Small intestine (tissue), 7 donors: ENCODE data around the gene MPP1. TPM values are rescaled to one million over a fixed set of nuclear protein-coding genes. Genes with fewer than 3 reads are reported as not detected.
A peak's percentile ranks its signal among the peaks of the same experiment; 100 is the strongest.

ENCODE experiments used
- DNase-seq, 2 donors: peaks; one replicate each; pipeline versions ENCODE4 v3.0.0 to v3.0.0-alpha.2; 2013
- FAIRE-seq: peaks from 2 replicates; lab custom pipeline; 2012; peaks lifted over from hg19 to GRCh38; lab: Jason Lieb, UNC
- H3K27ac ChIP-seq, 3 donors: one replicate each; pipeline ENCODE4 v1.5.1; 2013; ENCODE audit warnings: low read length in 2 of 3, mild to moderate bottlenecking in 2 of 3, control low read depth in 1 of 3, inconsistent platforms in 1 of 3, low read depth in 1 of 3, moderate library complexity in 1 of 3
- H3K27me3 ChIP-seq, 3 donors: one replicate each; pipeline ENCODE4 v1.6.1; 2013; ENCODE audit warnings: low read length in 3 of 3, inconsistent platforms in 1 of 3; ENCODE audit not compliant: control insufficient read depth in 3 of 3, insufficient read depth in 3 of 3
- H3K36me3 ChIP-seq, 3 donors: one replicate each; pipeline ENCODE4 v1.6.1; 2013; ENCODE audit warnings: low read length in 3 of 3, inconsistent platforms in 1 of 3, low read depth in 1 of 3, mild to moderate bottlenecking in 1 of 3, moderate library complexity in 1 of 3; ENCODE audit not compliant: control insufficient read depth in 3 of 3, insufficient read depth in 2 of 3
- H3K4me1 ChIP-seq, 3 donors: one replicate each; pipeline ENCODE4 v1.6.1; 2013; ENCODE audit warnings: low read length in 2 of 3, inconsistent platforms in 1 of 3, low read depth in 1 of 3, mild to moderate bottlenecking in 1 of 3, moderate library complexity in 1 of 3; ENCODE audit not compliant: control insufficient read depth in 3 of 3, insufficient read depth in 2 of 3
- H3K4me3 ChIP-seq, 3 donors: one replicate each; pipeline ENCODE4 v1.5.1; 2013; ENCODE audit warnings: low read length in 3 of 3, control low read depth in 1 of 3, inconsistent platforms in 1 of 3, low read depth in 1 of 3, mild to moderate bottlenecking in 1 of 3, moderate library complexity in 1 of 3
- H3K9me3 ChIP-seq, 2 donors: one replicate each; pipeline ENCODE4 v1.6.1; 2013; ENCODE audit warnings: low read depth in 1 of 2, low read length in 1 of 2; ENCODE audit not compliant: control insufficient read depth in 2 of 2, insufficient read depth in 1 of 2
- WGBS, 3 donors: extraction: QIAGEN DNeasy Blood & Tissue Kit; methylation state at CpG; one replicate each; pipeline ENCODE4 v1.1.7; 2013; 5-methylcytosine and 5-hydroxymethylcytosine counted together
- polyA plus RNA-seq, 4 donors: library from polyadenylated mRNA; stranded (reverse) in 3 of 4; unstranded in 1 of 4; fragments of 200-250 nt in 3 of 4; fragments of 120-200 nt in 1 of 4; gene quantifications; one replicate each; pipeline versions ENCODE4 v1.2.1 to v1.2.3, GENCODE V29; 2013
- donor health status: healthy with polysubstance abuse.
- donor health status: control.
- donor health status: control.
- donor health status: Bipolar disorder and iron deficiency.
- donor health status: healthy.

The MPP1 gene
- polyA plus RNA-seq, 4 donors = 35.9 to 199 (median 87.7) TPM

GRCh38 chrX:154737136-154737535, 68.1 kb downstream of the MPP1 start:
- no peak for DNase-seq
- no peaks in the 10 kb centered on the region for H3K36me3 ChIP-seq
- WGBS, 3 donors = 80 to 91% (median 86%) methylated on average over 5 of the region's 5 CpGs
- no peak overlapping the region for H3K4me3 ChIP-seq
- H3K9me3 ChIP-seq = no peaks in the 10 kb centered on the region
- peaks cover 0 to 2% (median 0%) of the 10 kb centered on the region in 3 donors for H3K27me3 ChIP-seq
- H3K27ac ChIP-seq = peak overlapping the region in 1 of 3 donors; percentile 87
- FAIRE-seq = no peak
- peaks cover 0 to 8% (median 0%) of the 10 kb centered on the region in 3 donors for H3K4me1 ChIP-seq

- WGBS, 3 donors = 61 to 81% (median 68%) methylated on average over 7 of the region's 7 CpGs
- no peak for FAIRE-seq
- Histone ChIP-seq H3K4me3 (no peak overlapping the region), H3K4me1 (peaks cover 0 to 8% (median 0%) of the 10 kb centered on the region in 3 donors), H3K27me3 (peaks cover 0 to 2% (median 0%) of the 10 kb centered on the region in 3 donors), H3K27ac (peak overlapping the region; percentile 52 to 83 (median 58)), H3K9me3 (no peaks in the 10 kb centered on the region), H3K36me3 (no peaks in the 10 kb centered on the region)
- no peak for DNase-seq
These were observed 69.4 kb downstream of the MPP1 start for GRCh38 chrX:154735695-154736393.

- FAIRE-seq = no peak
- H3K4me1 ChIP-seq = peaks cover 0 to 10% (median 3%) of the 10 kb centered on the region in 3 donors
These were observed 71.1 kb downstream of the MPP1 start for GRCh38 chrX:154734061-154734781.

GRCh38 chrX:154733066-154733425, 72.2 kb downstream of the MPP1 start:
- FAIRE-seq (no peak), DNase-seq (no peak)
- Histone ChIP-seq H3K27ac (peak overlapping the region in 2 of 3 donors; percentile 37 to 77), H3K27me3 (peaks cover 0 to 2% (median 0%) of the 10 kb centered on the region in 3 donors), H3K9me3 (no peaks in the 10 kb centered on the region), H3K36me3 (no peaks in the 10 kb centered on the region), H3K4me1 (peaks cover 0 to 11% (median 3%) of the 10 kb centered on the region in 3 donors), H3K4me3 (no peak overlapping the region)
- 57 to 79% (median 68%) methylated on average over 2 of the region's 2 CpGs for WGBS, 3 donors

More at GRCh38 chrX:154734061-154734781, 71.1 kb downstream of the MPP1 start:
- Histone ChIP-seq H3K36me3 (no peaks in the 10 kb centered on the region), H3K9me3 (no peaks in the 10 kb centered on the region), H3K4me3 (no peak overlapping the region), H3K27me3 (peaks cover 0 to 2% (median 0%) of the 10 kb centered on the region in 3 donors), H3K27ac (peak overlapping the region; percentile 56 to 95 (median 58))
- 26 to 72% (median 55%) methylated on average over 8 of the region's 8 CpGs for WGBS, 3 donors
- peak in 1 of 2 donors; percentile 29 for DNase-seq

GRCh38 chrX:154732421-154733065, 72.7 kb downstream of the MPP1 start:
- Histone ChIP-seq H3K4me3 (no peak overlapping the region), H3K4me1 (peaks cover 0 to 11% (median 3%) of the 10 kb centered on the region in 3 donors), H3K27ac (peak overlapping the region in 2 of 3 donors; percentile 37 to 77), H3K27me3 (peaks cover 0 to 2% (median 0%) of the 10 kb centered on the region in 3 donors), H3K9me3 (no peaks in the 10 kb centered on the region), H3K36me3 (no peaks in the 10 kb centered on the region)
- FAIRE-seq = no peak
- no peak for DNase-seq
- WGBS, 3 donors = 46 to 70% (median 48%) methylated on average over 5 of the region's 5 CpGs

GRCh38 chrX:154731881-154732280, 73.4 kb downstream of the MPP1 start:
- H3K9me3 ChIP-seq = no peaks in the 10 kb centered on the region
- peaks cover 0 to 2% (median 0%) of the 10 kb centered on the region in 3 donors for H3K27me3 ChIP-seq
- WGBS, 3 donors = 79 to 95% (median 79%) methylated on average over 7 of the region's 7 CpGs
- DNase-seq = no peak
- no peak for FAIRE-seq
- H3K36me3 ChIP-seq = no peaks in the 10 kb centered on the region
- H3K27ac ChIP-seq = peak overlapping the region in 2 of 3 donors; percentile 56 to 70
- no peak overlapping the region for H3K4me3 ChIP-seq
- peaks cover 0 to 11% (median 3%) of the 10 kb centered on the region in 3 donors for H3K4me1 ChIP-seq

- Histone ChIP-seq H3K4me3 (no peak overlapping the region), H3K9me3 (no peaks in the 10 kb centered on the region), H3K4me1 (peaks cover 0 to 11% (median 3%) of the 10 kb centered on the region in 3 donors), H3K27ac (peak overlapping the region in 2 of 3 donors; percentile 56 to 82), H3K36me3 (no peaks in the 10 kb centered on the region), H3K27me3 (no peaks in the 10 kb centered on the region)
- WGBS, 3 donors = 87 to 90% (median 88%) methylated on average over 5 of the region's 5 CpGs
- FAIRE-seq = no peak
- DNase-seq = peak in 1 of 2 donors; percentile 28
These were observed 74.1 kb downstream of the MPP1 start for GRCh38 chrX:154731184-154731583.
